HepG2 (cell line): ENCODE results near the gene SNAI1. TPM values are rescaled to one million over a fixed set of nuclear protein-coding genes. Genes with fewer than 3 reads are reported as not detected.

Experiments used
- CTCF ChIP-seq: sonication (generic); formaldehyde crosslinking; IDR thresholded peaks from 2 replicates; pipeline ENCODE4 v1.5.0; 2020; ENCODE audit warnings: mild to moderate bottlenecking, missing genetic modification reagents, moderate library complexity
- ELF3 ChIP-seq: IDR thresholded peaks from 2 replicates; pipeline ENCODE4 v1.6.1; 2016; ENCODE audit warnings: missing genetic modification reagents, missing compliant biosample characterization
- HDAC2 ChIP-seq: sonication (generic); formaldehyde crosslinking; IDR thresholded peaks from 2 replicates; pipeline ENCODE4 v1.4.0; 2020; ENCODE audit warnings: missing genetic modification reagents
- KDM5A ChIP-seq: fragments of 200-600 bp; sonication (generic); IDR thresholded peaks from 2 replicates; pipeline ENCODE4 v1.7.0; 2018; ENCODE audit warnings: antibody characterized with exemption, mild to moderate bottlenecking, low read length, borderline replicate concordance
- MAX ChIP-seq: IDR thresholded peaks from 2 replicates; pipeline ENCODE4 v1.6.1; 2012; ENCODE audit warnings: inconsistent platforms
- PBX2 ChIP-seq: IDR thresholded peaks from 2 replicates; pipeline ENCODE4 v1.6.1; 2016; ENCODE audit warnings: control low read depth
- SAP130 ChIP-seq: IDR thresholded peaks from 2 replicates; pipeline ENCODE4 v1.6.1; 2016; ENCODE audit warnings: low read depth
- SKI ChIP-seq: fragments of 450-650 bp; IDR thresholded peaks from one replicate; pipeline ENCODE4 v1.6.1; 2018; ENCODE audit warnings: mild to moderate bottlenecking; ENCODE audit not compliant: partially characterized antibody
- SMAD3 ChIP-seq: sonication (generic); formaldehyde crosslinking; IDR thresholded peaks from 2 replicates; pipeline ENCODE4 v1.4.0; 2020; ENCODE audit warnings: missing genetic modification reagents
- SPEN ChIP-seq: sonication (generic); formaldehyde crosslinking; IDR thresholded peaks from 2 replicates; pipeline ENCODE4 v1.5.1; 2020; ENCODE audit warnings: low read depth, mild to moderate bottlenecking, missing genetic modification reagents
- THYN1 ChIP-seq: sonication (generic); formaldehyde crosslinking; IDR thresholded peaks from 2 replicates; pipeline ENCODE4 v1.8.1; 2023; ENCODE audit warnings: low read depth, mild to moderate bottlenecking, moderate library complexity, missing genetic modification reagents, borderline replicate concordance
- XBP1 ChIP-seq: sonication (generic); formaldehyde crosslinking; IDR thresholded peaks from 2 replicates; pipeline ENCODE4 v1.5.0; 2020; ENCODE audit warnings: missing genetic modification reagents
- YY1 ChIP-seq: IDR thresholded peaks from 2 replicates; pipeline ENCODE4 v1.6.1; 2011; ENCODE audit warnings: low read length, low read depth, moderate library complexity, mild to moderate bottlenecking; ENCODE audit not compliant: insufficient read depth, insufficient replicate concordance
- ZBTB49 ChIP-seq: sonication (generic); formaldehyde crosslinking; IDR thresholded peaks from 2 replicates; pipeline ENCODE4 v1.4.0; 2020; ENCODE audit warnings: missing genetic modification reagents, borderline replicate concordance
- ZFP91 ChIP-seq: sonication (generic); formaldehyde crosslinking; IDR thresholded peaks from 2 replicates; pipeline ENCODE4 v1.9.0; 2022; ENCODE audit warnings: missing genetic modification reagents, mild to moderate bottlenecking, borderline replicate concordance
- ZFX ChIP-seq: sonication (generic); formaldehyde crosslinking; IDR thresholded peaks from 2 replicates; pipeline ENCODE4 v1.4.0; 2020; ENCODE audit warnings: mild to moderate bottlenecking, low read depth, missing genetic modification reagents, moderate library complexity
- ZNF275 ChIP-seq: sonication (generic); formaldehyde crosslinking; IDR thresholded peaks from 2 replicates; pipeline ENCODE4 v1.8.0; 2022; ENCODE audit warnings: missing genetic modification reagents, mild to moderate bottlenecking, inconsistent platforms, borderline replicate concordance
- ZNF333 ChIP-seq: sonication (generic); formaldehyde crosslinking; IDR thresholded peaks from 2 replicates; pipeline ENCODE4 v1.4.0; 2020; ENCODE audit warnings: mild to moderate bottlenecking, missing genetic modification reagents, borderline replicate concordance
- ZNF580 ChIP-seq: IDR thresholded peaks from 2 replicates; pipeline ENCODE4 v1.6.1; 2016; ENCODE audit warnings: low read depth, borderline replicate concordance
- polyA plus RNA-seq, 8 experiments: library from polyadenylated mRNA; depleted of rRNA in 3 of 8; stranded (reverse) in 7 of 8; unstranded in 1 of 8; fragments of >200 nt; fragmentation: Illumina TruSeq in 4 of 8; extraction: Trizol in 4 of 8; gene quantifications; 2 replicates each; pipeline versions ENCODE4 v1.2.1 to v1.2.3, GENCODE V29; 2011 to 2016; ENCODE audit warnings: low read depth in 4 of 8, missing spikeins in 1 of 8, mixed read lengths in 1 of 8; ENCODE audit not compliant: insufficient read depth in 1 of 8
- total RNA-seq, 5 experiments: library from RNA; depleted of rRNA; stranded (reverse); fragments of >200 nt; fragmentation: Illumina TruSeq; extraction: Trizol; gene quantifications; 2 replicates each; pipeline ENCODE4 v1.2.3, GENCODE V29; 2016; ENCODE audit warnings: low read depth in 1 of 5

Gene SNAI1
- total and polyA plus RNA-seq, 2 of the 13 experiments (the other 11 are each of a cell fraction or from before 2014, with no cell fraction given) = 1.3 to 1.4 TPM

- TF ChIP-seq ZNF275 (CRISPR knock-in tag) = no peak
- TF ChIP-seq ZFX = peak; percentile 53; the same call in 1 of the 2 replicates
- TF ChIP-seq ELF3 (CRISPR knock-in tag) = peak; percentile 72
- peak; percentile 55; the same call in 1 of the 2 replicates for TF ChIP-seq PBX2 (CRISPR knock-in tag)
- peak; percentile 44; the same call in 1 of the 2 replicates for TF ChIP-seq MAX
- TF ChIP-seq KDM5A = no peak
- 0 out of 2 replicates have a peak, but pooled peaks have one; percentile 6 for TF ChIP-seq SMAD3 (CRISPR knock-in tag)
- TF ChIP-seq SPEN (CRISPR knock-in tag) = 0 out of 2 replicates have a peak, but pooled peaks have one; percentile 40
- peak; percentile 92 for TF ChIP-seq CTCF
- peak; percentile 68; the same call in 1 of the 2 replicates for TF ChIP-seq ZNF580 (CRISPR knock-in tag)
- TF ChIP-seq YY1 = peak; percentile 36
- TF ChIP-seq ZNF333 (CRISPR knock-in tag) = no peak
- peak; percentile 54 for TF ChIP-seq ZFP91 (CRISPR knock-in tag)
- TF ChIP-seq ZBTB49 (CRISPR knock-in tag) = no peak
- peak; percentile 39 for TF ChIP-seq SAP130 (CRISPR knock-in tag)
- peak; percentile 52; the same call in 1 of the 2 replicates for TF ChIP-seq HDAC2
- TF ChIP-seq XBP1 (CRISPR knock-in tag) = peak; percentile 34; the same call in 1 of the 2 replicates
- TF ChIP-seq SKI = no peak
- no peak for TF ChIP-seq THYN1 (CRISPR knock-in tag)
These were observed 17.6 kb upstream of the SNAI1 start (continued) for GRCh38 chr20:49964964-49965780.
